T-helper 2 cell treated with Interferon-gamma antibody and Interleukin-4, amounts not matched to agents 100 ng/mL and 5 ng/mL, for 36 hours (primary cell): ENCODE results near the gene ARF3. TPM values are rescaled to one million over a fixed set of nuclear protein-coding genes. Genes with fewer than 3 reads are reported as not detected.

Experiments
- intact Hi-C: fragments of 100-400 bp; cut with micrococcal nuclease; formaldehyde crosslinking; loops from one replicate; pipeline ENCODE4 v1.15.1; 2023
- total RNA-seq: library from RNA; stranded (reverse); gene quantifications from 2 replicates; pipeline ENCODE4 v1.2.3, GENCODE V29; 2022

Gene ARF3
- total RNA-seq: 126 TPM in 2 replicates

GRCh38 chr12:48957141-48958048 is at the start of gene ARF3:
ARF3 (minus strand) TSS chr12:48957487; CDS start chr12:48941095, 16,392 bp downstream.
- intact Hi-C loops: loop anchor here (2.0 kb wide), 1 partner anchor 13 kb away; the partner anchor contains the start of gene WNT10B

DNA sequence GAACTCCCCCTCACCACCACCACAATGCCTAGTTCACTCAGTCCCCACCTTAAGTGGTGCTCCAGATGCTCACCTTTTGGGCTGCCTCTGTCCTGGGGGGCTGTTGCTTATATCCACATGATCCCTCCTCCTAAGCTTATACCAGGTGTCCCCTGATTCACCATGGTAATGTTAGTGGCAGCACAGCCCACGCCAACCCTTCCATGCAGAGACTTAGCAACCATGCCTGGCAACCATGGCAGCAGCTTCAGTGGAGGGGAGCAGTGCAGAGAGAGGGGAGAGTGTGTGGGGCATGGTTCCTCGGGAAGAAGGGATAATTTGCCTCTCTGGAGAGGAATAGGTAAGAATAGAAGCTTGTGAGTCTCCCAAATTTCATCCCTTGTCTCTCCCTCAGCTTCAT is 43.1 kb upstream of the ARF3 start:
- intact Hi-C loops: no loop called here

GRCh38 chr12:48999371-49000131 is 42.3 kb upstream of the ARF3 start, which contains the start of gene DDN:
DDN (minus strand) TSS chr12:48999375; CDS start chr12:48999287, 88 bp downstream.
- intact Hi-C loops: no loop called here

DNA sequence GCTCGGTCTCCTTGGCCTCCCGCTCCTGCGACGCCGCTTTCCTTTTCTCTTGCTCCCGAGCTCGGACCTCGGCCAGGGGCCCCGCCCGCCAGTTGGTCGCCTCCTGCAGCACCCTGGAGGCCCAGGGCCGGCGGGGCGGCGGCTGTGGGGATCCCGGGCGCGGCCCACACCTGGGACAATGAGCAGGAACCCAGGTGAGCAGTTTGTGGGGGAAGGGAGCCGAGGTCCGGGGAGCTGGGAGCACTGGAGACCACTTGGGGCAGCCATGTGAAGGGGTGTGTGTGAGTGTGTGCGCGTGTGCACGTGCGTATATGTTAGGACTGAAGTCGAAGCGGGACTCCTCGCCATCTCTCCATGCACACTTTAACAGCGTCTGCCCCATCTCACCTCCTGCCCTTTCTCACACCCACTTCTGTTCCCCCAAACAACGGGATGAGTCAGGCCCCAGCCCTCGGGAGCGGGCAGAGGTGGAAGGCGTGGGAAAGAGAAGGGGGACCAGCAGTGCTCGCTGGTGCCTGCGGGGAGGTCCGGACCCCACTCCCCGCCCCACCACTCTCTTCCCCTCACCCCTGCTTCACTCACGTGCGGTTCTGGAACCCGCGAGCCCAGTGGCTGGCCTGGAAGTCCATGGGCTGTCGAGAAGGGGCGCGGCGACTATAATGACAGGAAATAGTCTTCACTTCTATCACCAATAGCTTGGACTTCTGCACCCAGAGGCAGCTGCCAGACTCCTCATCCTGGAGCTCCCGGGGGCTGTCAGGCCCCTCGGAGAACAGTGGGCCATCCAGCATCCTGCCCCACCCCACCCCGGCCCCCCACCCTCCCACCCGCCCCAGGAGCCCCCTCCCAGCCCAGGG is 41.4 kb upstream of the ARF3 start:
- intact Hi-C loops: loop anchor here (1.0 kb wide), 1 partner anchor 20 kb away; the partner anchor contains the start of gene PRKAG1

DNA sequence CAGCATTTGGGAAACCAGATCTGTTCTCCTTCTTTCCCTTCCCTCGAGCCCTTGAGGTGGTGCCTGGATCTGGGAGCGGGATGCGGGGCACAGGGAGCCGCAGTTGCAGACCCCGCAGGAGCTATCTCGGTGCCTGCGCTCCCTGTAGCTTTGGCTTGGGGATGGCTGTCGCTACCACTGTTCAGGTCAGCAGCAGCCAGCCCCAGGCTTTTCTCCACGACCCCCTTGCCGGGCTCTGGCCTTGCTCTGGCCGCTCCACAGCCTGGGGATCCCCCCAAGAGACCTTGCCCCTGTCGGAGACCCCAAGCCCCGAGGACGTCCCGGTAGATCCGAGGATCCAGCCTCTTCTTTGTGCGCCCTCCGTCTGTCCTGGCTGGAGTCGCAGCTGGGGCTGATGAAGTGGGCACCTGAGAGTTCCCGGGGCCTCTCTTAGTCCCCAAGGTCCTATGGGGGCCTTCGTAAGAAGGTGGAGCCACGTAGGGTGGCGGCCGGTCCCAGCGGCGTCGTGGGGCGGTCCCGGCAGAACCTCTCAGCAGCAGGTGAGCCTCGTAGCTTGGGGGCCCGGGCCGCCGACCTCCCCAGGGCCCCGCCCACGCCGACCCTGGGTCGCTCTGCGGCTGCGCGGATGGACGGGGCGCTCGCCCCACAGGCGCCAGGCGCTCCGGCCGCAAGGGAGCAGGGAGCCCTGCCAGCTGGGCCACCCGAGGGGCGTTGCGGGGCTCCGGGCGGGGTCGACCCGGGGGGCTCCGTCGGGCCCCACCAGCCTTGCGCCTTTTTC is 40.6 kb upstream of the ARF3 start:
- intact Hi-C loops: loop anchor here (1.0 to 2.0 kb wide), 3 partner anchors 19 to 95 kb away; partner anchors contain the start of genes PRKAG1 and WNT1

- intact Hi-C loops: loop anchor here (2.0 kb wide), 2 partner anchors 18 to 96 kb away; partner anchors contain the start of gene WNT1
These were observed 39.8 kb upstream of the ARF3 start for GRCh38 chr12:48996794-48997718.

DNA sequence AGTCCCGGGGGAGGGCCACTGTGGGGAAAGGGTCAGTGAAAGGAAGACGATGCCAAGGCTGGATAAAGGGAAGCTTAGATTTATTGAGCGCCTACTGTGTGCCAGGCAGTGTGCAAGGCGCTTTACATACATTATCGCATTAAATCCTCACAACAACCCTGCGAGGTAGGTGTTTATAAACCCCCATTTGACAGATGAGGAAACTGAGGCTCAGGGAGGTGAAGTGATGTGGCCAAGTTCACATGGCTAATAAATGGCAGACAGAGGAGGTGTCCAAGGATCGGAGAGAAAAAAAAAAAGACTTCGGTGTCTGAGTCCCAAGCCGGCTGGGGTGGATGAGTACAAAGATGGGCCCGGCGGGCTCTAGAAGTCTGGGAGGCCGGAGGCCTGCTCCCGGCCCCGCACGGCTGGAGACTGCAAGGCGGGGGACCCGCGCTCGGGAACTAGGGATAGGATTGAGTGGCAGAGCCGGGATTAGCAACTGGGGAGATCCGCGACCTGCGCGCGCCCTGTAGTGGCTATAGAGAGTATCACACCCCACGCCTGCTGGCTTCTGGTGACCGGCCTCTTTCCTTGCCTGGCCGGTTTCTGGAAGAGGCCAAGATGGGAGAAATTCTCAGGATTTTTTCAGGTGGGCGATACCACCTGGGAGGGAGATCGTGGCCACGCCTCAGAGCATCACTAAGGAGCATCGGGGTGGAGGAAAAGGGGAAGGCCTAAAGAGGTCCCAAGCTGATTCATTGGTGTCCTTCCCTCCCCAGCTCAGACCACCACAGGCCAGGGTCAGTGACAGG is 38.0 kb upstream of the ARF3 start:
- intact Hi-C loops: no loop called here

- intact Hi-C loops: no loop called here
These were observed 37.2 kb upstream of the ARF3 start for GRCh38 chr12:48994224-48995085.

DNA sequence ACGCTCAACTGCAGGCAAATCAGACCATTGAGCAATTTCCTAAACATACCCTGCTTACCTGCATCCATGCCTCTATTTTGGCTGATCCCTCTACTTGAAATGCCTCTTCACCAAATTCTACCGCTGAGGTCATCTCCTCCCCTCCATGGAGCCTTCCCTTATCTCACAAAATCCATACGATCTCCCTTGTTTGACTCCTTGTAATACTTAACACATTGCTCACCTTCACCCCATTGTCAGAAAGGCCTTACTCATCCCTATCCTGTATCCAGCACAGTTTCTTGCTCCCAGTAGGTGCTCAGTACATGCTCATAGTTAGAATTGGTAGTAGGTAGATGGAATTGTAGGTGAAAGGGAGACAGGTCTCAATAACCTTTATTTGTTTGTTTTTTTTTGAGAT is 36.5 kb upstream of the ARF3 start:
- intact Hi-C loops: no loop called here

DNA sequence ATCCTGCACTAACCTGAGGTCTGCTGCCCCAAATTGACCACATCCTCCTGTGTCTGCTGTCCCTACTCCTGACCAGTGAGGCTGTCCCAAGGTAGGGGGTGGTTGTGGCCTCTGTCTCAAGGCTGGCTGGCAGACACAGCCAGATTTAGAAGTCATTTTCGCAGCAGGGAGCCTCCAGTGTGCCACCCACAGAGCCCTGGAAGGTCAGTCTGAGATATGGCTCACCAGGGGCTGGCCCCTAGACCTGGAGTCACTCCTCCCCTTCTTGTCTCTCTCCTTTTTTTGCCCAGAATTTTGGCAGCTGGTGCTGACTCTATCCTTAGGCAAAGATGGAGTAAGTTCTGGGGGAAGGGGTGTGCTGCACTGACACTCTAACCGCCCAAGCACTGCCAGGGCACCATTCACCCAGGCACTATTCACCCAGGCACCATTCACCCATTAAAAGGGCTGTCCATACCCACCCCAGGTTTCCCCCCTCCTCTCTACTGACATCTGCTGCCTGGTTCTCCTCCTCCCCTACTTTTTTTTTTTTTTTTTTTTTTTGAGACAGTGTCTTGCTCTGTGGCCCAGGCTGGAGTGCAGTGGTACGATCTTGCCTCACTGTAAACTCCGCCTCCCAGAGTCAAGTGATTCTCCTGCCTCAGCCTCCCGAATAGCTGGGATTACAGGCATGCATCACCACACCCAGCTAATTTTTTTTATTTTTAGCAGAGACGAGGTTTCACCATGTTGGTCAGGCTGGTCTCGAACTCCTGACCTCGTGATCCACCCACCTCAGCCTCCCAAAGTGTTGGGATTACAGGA is 34.2 kb upstream of the ARF3 start:
- intact Hi-C loops: no loop called here

- intact Hi-C loops: no loop called here
These were observed 33.3 kb upstream of the ARF3 start for GRCh38 chr12:48990552-48990951.

GRCh38 chr12:48988030-48988649 is 30.9 kb upstream of the ARF3 start:
- intact Hi-C loops: loop anchor here (1.0 to 5.0 kb wide), 2 partner anchors 86 to 135 kb away; a partner anchor contains a TSS

GRCh38 chr12:48986720-48987291 is 29.5 kb upstream of the ARF3 start:
- intact Hi-C loops: loop anchor here (5.0 kb wide), 1 partner anchor 85 kb away; a partner anchor contains a TSS

- intact Hi-C loops: loop anchor here (5.0 kb wide), 1 partner anchor 84 kb away; a partner anchor contains a TSS
These were observed 28.6 kb upstream of the ARF3 start for GRCh38 chr12:48985901-48986300.

GRCh38 chr12:48985475-48985897 is 28.2 kb upstream of the ARF3 start:
- intact Hi-C loops: loop anchor here (5.0 kb wide), 1 partner anchor 83 kb away; a partner anchor contains a TSS
